K562 (cell line): ENCODE measurements around the gene C19orf85. TPM values are rescaled to one million over a fixed set of nuclear protein-coding genes. Genes with fewer than 3 reads are reported as not detected.

Experiments used
- CBFA2T2 ChIP-seq: fragments of 450-650 bp; conservative IDR thresholded peaks from 2 replicates; pipeline ENCODE4 v1.6.1; 2017; ENCODE audit warnings: mild to moderate bottlenecking
- DMBX1 ChIP-seq: fragments of 250-450 bp; sonication (Bioruptor Pico); IDR thresholded peaks from 2 replicates; pipeline ENCODE4 v1.8.0; 2022; ENCODE audit warnings: inconsistent platforms, mild to moderate bottlenecking, moderate library complexity, borderline replicate concordance
- FOSL1 ChIP-seq: fragments of 200-800 bp; sonication (Bioruptor generic); conservative IDR thresholded peaks from 2 replicates; pipeline ENCODE4 v1.6.1; 2016; ENCODE audit warnings: missing genetic modification characterization, missing compliant biosample characterization
- ILK ChIP-seq: fragments of 450-650 bp; IDR thresholded peaks from 2 replicates; pipeline ENCODE4 v1.6.1; 2016; ENCODE audit warnings: missing genetic modification characterization, low read depth, mild to moderate bottlenecking, missing compliant biosample characterization, moderate library complexity, borderline replicate concordance
- JUN ChIP-seq, 2 experiments: sonication (generic) in 1 of 2; formaldehyde crosslinking in 1 of 2; IDR thresholded peaks; 2 replicates each; pipeline versions ENCODE4 v1.6.1 to v1.8.0; 2012 to 2022; ENCODE audit warnings: borderline replicate concordance in 2 of 2, mild to moderate bottlenecking in 2 of 2, improper control_type of control experiment in 1 of 2, low read depth in 1 of 2, low read length in 1 of 2, missing genetic modification reagents in 1 of 2
- LCOR ChIP-seq: sonication (generic); formaldehyde crosslinking; IDR thresholded peaks from 2 replicates; pipeline ENCODE4 v1.8.0; 2022; ENCODE audit warnings: mild to moderate bottlenecking, missing genetic modification reagents
- RBBP5 ChIP-seq: fragments of 200-600 bp; sonication (generic); IDR thresholded peaks from 2 replicates; pipeline ENCODE4 v1.6.1; 2012; ENCODE audit warnings: borderline replicate concordance, mild to moderate bottlenecking, low read length, control low read depth, inconsistent platforms; ENCODE audit not compliant: insufficient read depth, poor library complexity, severe bottlenecking
- REST ChIP-seq, 2 experiments: fragments of 450-650 bp; formaldehyde crosslinking in 1 of 2; IDR thresholded peaks; 2 replicates each; pipeline versions ENCODE4 v1.4.0 to v1.6.1; 2014 to 2020; ENCODE audit warnings: mild to moderate bottlenecking in 2 of 2, borderline replicate concordance in 1 of 2, low read depth in 1 of 2
- RFX7 ChIP-seq: fragments of 250-450 bp; sonication (Bioruptor Pico); IDR thresholded peaks from 2 replicates; pipeline ENCODE4 v1.5.1; 2021; ENCODE audit warnings: mild to moderate bottlenecking
- SMARCA4 ChIP-seq: fragments of 450-650 bp; IDR thresholded peaks from 2 replicates; pipeline ENCODE4 v1.6.1; 2016
- USF2 ChIP-seq: sonication (generic); formaldehyde crosslinking; IDR thresholded peaks from 2 replicates; pipeline ENCODE4 v1.5.0; 2020; ENCODE audit warnings: missing genetic modification reagents
- ZNF124 ChIP-seq: sonication (generic); formaldehyde crosslinking; IDR thresholded peaks from 2 replicates; pipeline ENCODE4 v1.8.1; 2022; ENCODE audit warnings: missing genetic modification reagents
- ZNF347 ChIP-seq: fragments of 450-650 bp; formaldehyde crosslinking; IDR thresholded peaks from 2 replicates; pipeline ENCODE4 v1.4.0; 2020; ENCODE audit warnings: low read depth, mild to moderate bottlenecking, moderate library complexity
- ZSCAN29 ChIP-seq: fragments of 450-650 bp; IDR thresholded peaks from 2 replicates; pipeline ENCODE4 v1.6.1; 2017
- polyA plus RNA-seq, 8 experiments: library from polyadenylated mRNA; depleted of rRNA in 4 of 8; stranded (reverse) in 5 of 8; unstranded in 3 of 8; fragments of >200 nt; fragmentation: Nextera tagmentation in 2 of 8; fragmentation: Illumina TruSeq in 1 of 8; extraction: Ambion mirVana in 2 of 8; extraction: Trizol in 1 of 8; gene quantifications; 2 replicates each; pipeline versions ENCODE4 v1.2.1 to v1.2.3, GENCODE V29; 2011 to 2014; ENCODE audit warnings: inconsistent platforms in 1 of 8, missing spikeins in 1 of 8
- total RNA-seq, 7 experiments: library from RNA; depleted of rRNA in 6 of 7; stranded (reverse); fragments of >200 nt in 6 of 7; fragmentation: Illumina TruSeq in 2 of 7; extraction: Trizol in 2 of 7; gene quantifications; 2 replicates each; pipeline versions ENCODE4 v1.2.1 to v1.2.3, GENCODE V29; 2011 to 2021; ENCODE audit warnings: low replicate concordance in 1 of 7
- TF ChIP-seq, protein P1 (sequence below): fragments of 450-650 bp; IDR thresholded peaks from 2 replicates; pipeline ENCODE4 v1.6.1; 2016; ENCODE audit warnings: mild to moderate bottlenecking

The C19orf85 gene
- total and polyA plus RNA-seq, 9 of the 15 experiments (the other 6 are each of a cell fraction or from before 2014, with no cell fraction given) = not detected

DNA sequence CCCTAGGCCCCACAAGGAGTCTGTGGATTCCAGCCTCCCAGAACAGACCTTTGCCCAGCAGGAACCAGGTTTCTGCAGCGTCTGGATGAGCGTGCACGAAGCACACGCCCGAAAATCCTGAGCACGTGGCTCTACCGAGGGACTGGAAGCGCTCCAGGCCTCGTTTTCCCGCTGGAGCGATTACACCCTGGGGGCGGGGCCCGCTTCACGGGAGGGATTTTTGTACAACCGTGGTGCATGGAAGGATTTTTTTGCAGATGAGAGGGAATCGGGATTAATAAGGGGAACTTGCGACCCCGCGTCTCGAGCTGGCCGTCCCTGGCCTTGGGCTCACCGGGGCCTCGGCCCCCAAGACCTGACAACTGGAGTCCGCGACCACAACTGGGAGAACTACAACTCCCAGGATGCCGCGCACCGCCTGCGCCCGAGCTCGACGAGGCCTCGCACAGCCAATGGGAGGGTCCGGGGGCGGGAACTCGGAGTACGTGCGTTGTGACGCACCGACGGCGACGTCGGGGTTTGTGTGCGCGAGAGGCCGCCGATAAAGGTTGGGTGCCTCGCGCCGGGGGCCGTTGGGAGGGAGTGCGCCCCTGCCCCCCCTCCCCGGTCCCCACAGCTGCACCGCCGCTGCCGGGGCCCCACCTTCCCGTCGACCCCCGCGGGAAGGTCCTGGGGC is 11.7 kb upstream of the C19orf85 start, which contains the start of gene ZNF628 (continued):
- peak; percentile 89; the same call in 1 of the 2 replicates for TF ChIP-seq DMBX1 (CRISPR knock-in tag)
- 0 out of 2 replicates have a peak, but pooled peaks have one; percentile 18 for TF ChIP-seq RFX7 (CRISPR knock-in tag)
- TF ChIP-seq ZNF124 = no peak
- TF ChIP-seq ZSCAN29 = no peak
- peak; percentile 96 for TF ChIP-seq LCOR (CRISPR knock-in tag)
- TF ChIP-seq JUN (IDR thresholded peaks at IDR 0.05; ENCODE audit: borderline replicate concordance, low read depth, low read length) = no peak; the same call in 1 of the 2 replicates
- TF ChIP-seq JUN (CRISPR knock-in tag; IDR thresholded peaks at IDR 0.05; ENCODE audit: borderline replicate concordance) = 0 out of 2 replicates have a peak, but pooled peaks have one; percentile 67
- no peak for TF ChIP-seq REST (IDR thresholded peaks at IDR 0.05; ENCODE audit: borderline replicate concordance)
- TF ChIP-seq REST (CRISPR knock-in tag; IDR thresholded peaks at IDR 0.05; ENCODE audit: low read depth) = peak; percentile 78
- no peak for TF ChIP-seq RBBP5
- no peak for TF ChIP-seq ZNF347
- no peak for TF ChIP-seq ILK
- peak; percentile 49; the same call in 1 of the 2 replicates for TF ChIP-seq USF2
- no peak for TF ChIP-seq CBFA2T2
- TF ChIP-seq SMARCA4 = no peak
- TF ChIP-seq, protein P1, sequence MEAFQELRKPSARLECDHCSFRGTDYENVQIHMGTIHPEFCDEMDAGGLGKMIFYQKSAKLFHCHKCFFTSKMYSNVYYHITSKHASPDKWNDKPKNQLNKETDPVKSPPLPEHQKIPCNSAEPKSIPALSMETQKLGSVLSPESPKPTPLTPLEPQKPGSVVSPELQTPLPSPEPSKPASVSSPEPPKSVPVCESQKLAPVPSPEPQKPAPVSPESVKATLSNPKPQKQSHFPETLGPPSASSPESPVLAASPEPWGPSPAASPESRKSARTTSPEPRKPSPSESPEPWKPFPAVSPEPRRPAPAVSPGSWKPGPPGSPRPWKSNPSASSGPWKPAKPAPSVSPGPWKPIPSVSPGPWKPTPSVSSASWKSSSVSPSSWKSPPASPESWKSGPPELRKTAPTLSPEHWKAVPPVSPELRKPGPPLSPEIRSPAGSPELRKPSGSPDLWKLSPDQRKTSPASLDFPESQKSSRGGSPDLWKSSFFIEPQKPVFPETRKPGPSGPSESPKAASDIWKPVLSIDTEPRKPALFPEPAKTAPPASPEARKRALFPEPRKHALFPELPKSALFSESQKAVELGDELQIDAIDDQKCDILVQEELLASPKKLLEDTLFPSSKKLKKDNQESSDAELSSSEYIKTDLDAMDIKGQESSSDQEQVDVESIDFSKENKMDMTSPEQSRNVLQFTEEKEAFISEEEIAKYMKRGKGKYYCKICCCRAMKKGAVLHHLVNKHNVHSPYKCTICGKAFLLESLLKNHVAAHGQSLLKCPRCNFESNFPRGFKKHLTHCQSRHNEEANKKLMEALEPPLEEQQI = no peak
- peak; percentile 9 for TF ChIP-seq FOSL1
